ENCODE results near the gene HAL. TPM values are rescaled to one million over a fixed set of nuclear protein-coding genes. Genes with fewer than 3 reads are reported as not detected.

Gene HAL
- total RNA-seq, 4 donors from 2014 or later, result 0.10 to 4.0 (median 0.46) TPM; not detected in 1

DNA sequence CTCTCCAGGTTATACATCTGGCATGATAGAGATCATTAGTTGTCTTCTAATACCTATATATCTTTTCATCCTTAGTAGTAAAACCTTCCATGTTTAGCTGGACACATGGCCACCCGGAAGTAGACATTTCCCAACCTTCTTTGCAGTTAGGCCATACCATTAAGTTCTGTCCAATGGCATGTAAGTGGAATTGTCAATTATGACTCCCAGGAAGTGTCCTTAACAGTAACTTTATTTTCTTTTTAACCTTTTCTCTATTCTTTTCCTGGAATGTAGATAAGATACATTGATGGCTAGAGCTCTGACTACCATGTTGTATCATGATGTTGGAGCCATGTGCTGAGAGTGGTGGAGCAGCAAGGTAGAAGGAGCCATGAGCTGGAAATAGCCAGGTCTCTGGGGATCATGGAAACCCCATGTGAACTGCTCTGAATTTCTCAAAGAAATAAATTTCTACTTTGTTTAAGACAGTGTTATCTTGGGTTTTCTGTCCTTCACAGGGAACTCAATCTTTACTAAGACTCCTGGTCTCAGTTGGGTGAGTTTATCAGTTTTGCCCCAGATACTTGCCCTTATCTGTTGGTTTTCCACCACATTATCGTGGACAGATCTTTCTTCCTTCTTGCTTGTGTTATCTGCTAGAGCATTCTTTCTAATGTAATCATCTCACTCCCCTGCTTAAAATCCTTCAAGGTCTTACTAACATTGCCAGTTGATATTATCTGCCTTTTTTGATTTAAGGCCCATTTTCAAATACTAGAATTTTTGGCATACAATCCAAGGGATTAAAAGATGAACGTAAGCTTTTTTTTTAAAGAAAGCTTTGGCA, 44.4 kb upstream of the HAL start:
- Histone ChIP-seq H3K27me3 (no peaks in the 10 kb centered on the region), H3K36me3 (no peaks in the 10 kb centered on the region), H3K27ac (no peak overlapping the region), H3K9me3 (no peaks in the 10 kb centered on the region), H3K4me1 (no peaks in the 10 kb centered on the region), H3K4me3 (no peak overlapping the region)
- ATAC-seq, result no peak
- WGBS, 2 donors (ENCODE audit: low coverage in 1 of 2), result 58 to 62% methylated on average over 2 to 3 of the region's 3 CpGs
- TF ChIP-seq POLR2AphosphoS5 (IDR thresholded peaks at IDR 0.05) (no peak), POLR2A (IDR thresholded peaks at IDR 0.05) (no peak), EP300 (IDR thresholded peaks at IDR 0.05) (no peak)
- TF ChIP-seq, protein P1, sequence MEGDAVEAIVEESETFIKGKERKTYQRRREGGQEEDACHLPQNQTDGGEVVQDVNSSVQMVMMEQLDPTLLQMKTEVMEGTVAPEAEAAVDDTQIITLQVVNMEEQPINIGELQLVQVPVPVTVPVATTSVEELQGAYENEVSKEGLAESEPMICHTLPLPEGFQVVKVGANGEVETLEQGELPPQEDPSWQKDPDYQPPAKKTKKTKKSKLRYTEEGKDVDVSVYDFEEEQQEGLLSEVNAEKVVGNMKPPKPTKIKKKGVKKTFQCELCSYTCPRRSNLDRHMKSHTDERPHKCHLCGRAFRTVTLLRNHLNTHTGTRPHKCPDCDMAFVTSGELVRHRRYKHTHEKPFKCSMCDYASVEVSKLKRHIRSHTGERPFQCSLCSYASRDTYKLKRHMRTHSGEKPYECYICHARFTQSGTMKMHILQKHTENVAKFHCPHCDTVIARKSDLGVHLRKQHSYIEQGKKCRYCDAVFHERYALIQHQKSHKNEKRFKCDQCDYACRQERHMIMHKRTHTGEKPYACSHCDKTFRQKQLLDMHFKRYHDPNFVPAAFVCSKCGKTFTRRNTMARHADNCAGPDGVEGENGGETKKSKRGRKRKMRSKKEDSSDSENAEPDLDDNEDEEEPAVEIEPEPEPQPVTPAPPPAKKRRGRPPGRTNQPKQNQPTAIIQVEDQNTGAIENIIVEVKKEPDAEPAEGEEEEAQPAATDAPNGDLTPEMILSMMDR (IDR thresholded peaks at IDR 0.05), result no peak

DNA sequence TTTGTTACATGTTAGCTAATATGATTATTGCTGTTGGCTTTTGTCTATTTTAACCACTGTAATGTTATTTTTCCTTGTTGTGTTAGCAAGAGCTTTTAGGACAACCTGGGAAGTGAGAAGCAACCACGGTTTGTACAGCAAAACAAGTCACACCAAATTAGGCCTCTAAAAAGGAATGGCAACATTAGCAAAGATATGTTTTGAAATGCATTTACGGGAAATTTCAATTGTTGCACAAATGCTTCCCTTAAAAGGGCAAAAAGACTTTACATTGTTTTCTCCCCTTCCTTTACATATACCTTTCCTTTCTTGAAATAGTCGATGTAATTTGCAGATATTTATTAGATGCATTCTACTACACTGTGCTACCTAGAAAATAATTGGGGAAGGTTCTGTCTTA, 43.4 kb upstream of the HAL start:
- no peak for TF ChIP-seq EP300 (IDR thresholded peaks at IDR 0.05)
- no peak for TF ChIP-seq POLR2AphosphoS5 (IDR thresholded peaks at IDR 0.05)
- no peak for TF ChIP-seq POLR2A (IDR thresholded peaks at IDR 0.05)
- TF ChIP-seq, protein P1 (IDR thresholded peaks at IDR 0.05), result no peak
- Histone ChIP-seq H3K9me3 (no peaks in the 10 kb centered on the region), H3K4me3 (no peak overlapping the region), H3K27me3 (no peaks in the 10 kb centered on the region), H3K27ac (no peak overlapping the region), H3K4me1 (peaks cover 0 to 4% (median 1%) of the 10 kb centered on the region in 3 donors), H3K36me3 (no peaks in the 10 kb centered on the region)
- ATAC-seq, result no peak
- 79 to 81% methylated on average over 3 of the region's 3 CpGs for whole genome bisulfite sequencing, 2 donors (ENCODE audit: low coverage in 1 of 2)

DNA sequence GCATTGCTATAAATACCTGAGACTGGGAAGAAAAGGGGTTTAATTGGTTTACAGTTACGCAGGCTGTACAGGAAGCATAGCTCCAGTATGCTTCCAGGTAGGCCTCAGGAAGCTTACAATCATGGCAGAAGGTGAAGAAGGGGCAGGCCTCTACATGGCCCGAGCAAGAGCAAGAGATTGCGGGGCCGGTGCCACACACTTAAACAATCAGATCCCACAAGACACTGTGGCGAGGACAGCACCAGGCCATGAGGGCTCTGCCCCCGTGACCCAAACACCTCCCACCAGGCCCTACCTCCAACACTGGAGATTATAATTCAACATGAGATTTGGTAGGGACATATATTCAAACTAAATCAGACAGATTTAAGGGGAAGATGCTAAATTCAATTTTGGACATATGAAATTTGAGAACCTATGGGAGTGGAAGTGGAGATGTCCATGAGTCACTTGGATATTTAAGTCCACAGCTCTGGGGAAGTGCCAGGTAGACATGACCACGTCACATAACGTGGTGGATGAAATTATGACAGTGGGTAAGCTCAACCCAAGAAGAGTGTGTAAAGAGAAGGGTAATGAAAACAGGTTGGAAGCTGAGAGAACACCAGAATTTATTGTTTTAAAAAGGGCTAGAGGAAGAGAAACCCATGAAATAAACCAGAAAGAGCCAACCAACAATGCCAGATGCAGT, 40.8 kb upstream of the HAL start:
- ATAC-seq, result no peak
- no peak for TF ChIP-seq EP300 (IDR thresholded peaks at IDR 0.05)
- TF ChIP-seq, protein P1 (IDR thresholded peaks at IDR 0.05), result no peak
- TF ChIP-seq POLR2A (IDR thresholded peaks at IDR 0.05), result no peak
- no peak for TF ChIP-seq POLR2AphosphoS5 (IDR thresholded peaks at IDR 0.05)
- Histone ChIP-seq H3K4me1 (peaks cover 4 to 21% (median 12%) of the 10 kb centered on the region in 3 donors), H3K4me3 (no peak overlapping the region), H3K27me3 (no peaks in the 10 kb centered on the region), H3K27ac (no peak overlapping the region), H3K9me3 (no peaks in the 10 kb centered on the region), H3K36me3 (no peaks in the 10 kb centered on the region)
- 85 to 98% methylated on average over 6 to 8 of the region's 8 CpGs for WGBS, 2 donors (ENCODE audit: low coverage in 1 of 2)

DNA sequence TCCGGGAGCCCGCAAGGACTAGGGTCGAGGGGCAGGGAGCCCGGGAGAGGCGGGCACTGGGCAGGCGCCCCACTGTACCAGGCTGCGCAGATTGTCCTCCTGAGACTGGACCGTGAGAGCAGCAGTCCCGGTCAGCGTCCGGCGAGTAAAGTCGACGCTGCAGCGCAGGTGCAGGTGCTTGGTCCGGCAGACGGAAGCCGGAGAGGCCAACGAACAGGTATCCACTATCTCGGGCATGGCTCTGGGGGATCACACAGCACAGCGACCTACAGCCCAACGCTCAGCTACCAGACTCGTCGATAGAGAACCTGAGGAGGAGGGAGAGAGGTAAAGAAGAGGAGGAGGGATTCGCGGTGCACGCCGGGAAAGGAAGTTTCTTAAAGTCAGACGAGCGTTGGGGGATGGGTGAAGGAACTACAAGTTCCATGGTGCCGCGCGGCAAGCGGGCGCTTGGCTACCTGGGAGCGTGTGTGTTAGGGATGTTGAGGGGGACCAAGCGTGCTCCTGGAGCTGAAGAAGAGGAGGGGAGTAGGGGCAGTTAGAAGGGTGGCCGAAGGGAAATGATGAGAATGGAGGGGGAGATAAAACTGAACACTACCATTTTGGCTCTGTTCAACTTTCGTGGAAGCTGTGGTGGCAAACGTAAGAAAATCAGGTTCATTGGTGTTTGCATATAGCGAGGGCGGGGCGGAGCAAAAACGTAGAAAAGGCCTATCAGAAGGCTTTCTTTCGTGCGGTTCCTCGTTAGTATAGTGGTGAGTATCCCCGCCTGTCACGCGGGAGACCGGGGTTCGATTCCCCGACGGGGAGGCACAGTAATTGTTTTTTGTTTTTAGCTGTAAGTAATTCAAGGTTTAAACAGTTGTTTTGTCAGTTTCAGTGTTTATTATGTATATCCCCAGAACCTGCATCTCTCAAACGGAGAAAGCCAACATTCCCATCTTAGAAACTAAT, 39.4 kb upstream of the HAL start, which contains the start of gene LTA4H:
LTA4H (minus strand) TSS at position 305 of the 954 bp plus-strand sequence; CDS start at position 237, 68 bp downstream.
- H3K27ac ChIP-seq, result peak within 1 kb of the TSS; percentile 64 to 92 (median 90)
- peak; percentile 98 for ATAC-seq
- 0 to 1% methylated on average over 28 to 36 of the region's 55 CpGs for WGBS, 2 donors (ENCODE audit: low coverage in 1 of 2)
- no peaks in the 10 kb centered on the region for H3K27me3 ChIP-seq
- H3K4me1 ChIP-seq, result peaks cover 7 to 21% (median 12%) of the 10 kb centered on the region in 3 donors
- TF ChIP-seq, protein P1 (IDR thresholded peaks at IDR 0.05), result no peak
- peak; percentile 90 for TF ChIP-seq POLR2AphosphoS5 (IDR thresholded peaks at IDR 0.05)
- TF ChIP-seq POLR2A (IDR thresholded peaks at IDR 0.05), result peak; percentile 58 to 62
- no peak for TF ChIP-seq EP300 (IDR thresholded peaks at IDR 0.05)
- H3K4me3 ChIP-seq, result peak within 1 kb of the TSS; percentile 62 to 87
- H3K36me3 ChIP-seq, result no peaks in the 10 kb centered on the region
- no peaks in the 10 kb centered on the region for H3K9me3 ChIP-seq

Data from gastroesophageal sphincter (tissue), 4 donors.